Suprapubic skin (tissue), 2 donors: Measurements from ENCODE around the gene MTTP.

Experiments used
- EP300 ChIP-seq: sonication (generic); formaldehyde crosslinking; IDR thresholded peaks from one replicate; pipeline ENCODE4 v1.6.1; 2017; ENCODE audit warnings: antibody characterized with exemption
- POLR2A ChIP-seq, 2 donors: fragments of 450-650 bp; IDR thresholded peaks; one replicate each; pipeline ENCODE4 v1.6.1; 2017; ENCODE audit warnings: antibody characterized with exemption in 2 of 2, mild to moderate bottlenecking in 2 of 2, moderate library complexity in 2 of 2

- TF ChIP-seq POLR2A (IDR thresholded peaks at IDR 0.05) = no peak
- no peak for TF ChIP-seq EP300
These were observed 42.8 kb downstream of the MTTP start for GRCh38 chr4:99617374-99617773.
